Prostate gland (tissue), 2 donors: Measurements from ENCODE around the gene SFXN2. TPM values are rescaled to one million over a fixed set of nuclear protein-coding genes. Genes with fewer than 3 reads are reported as not detected.

Source experiments
- DNase-seq: peaks from one replicate; pipeline ENCODE4 v3.0.0-alpha.2; 2019; ENCODE audit warnings: low spot score
- H3K27ac ChIP-seq, 2 donors: fragments of 200-600 bp; sonication (generic); 2 replicates each; pipeline ENCODE4 v1.5.1; 2017 to 2019
- H3K27me3 ChIP-seq: fragments of 200-600 bp; sonication (generic); replicated peaks from 2 replicates; pipeline ENCODE4 v1.5.1; 2019; ENCODE audit not compliant: insufficient read depth
- H3K36me3 ChIP-seq, 2 donors: fragments of 200-600 bp; sonication (generic); 1 replicate in 1 of 2; 2 replicates in 1 of 2; pipeline versions ENCODE4 v1.5.1 to v1.8.1; 2017 to 2019
- H3K4me1 ChIP-seq: fragments of 200-600 bp; sonication (generic); replicated peaks from 2 replicates; pipeline ENCODE4 v1.5.1; 2019
- H3K4me3 ChIP-seq, 2 donors: fragments of 200-600 bp; sonication (generic); 2 replicates each; pipeline ENCODE4 v1.5.1; 2017 to 2019
- H3K9me3 ChIP-seq: fragments of 200-600 bp; sonication (generic); 2 replicates; pipeline ENCODE4 v1.5.1; 2017
- POLR2A ChIP-seq: fragments of 450-650 bp; IDR thresholded peaks from one replicate; pipeline ENCODE4 v1.6.1; 2016; ENCODE audit warnings: antibody characterized with exemption, mild to moderate bottlenecking
- POLR2AphosphoS5 ChIP-seq: sonication (generic); formaldehyde crosslinking; IDR thresholded peaks from one replicate; pipeline ENCODE4 v1.6.1; 2017; ENCODE audit warnings: antibody characterized with exemption
- WGBS: methylation state at CpG from one replicate; pipeline ENCODE4 v1.1.5; 2018; 5-methylcytosine and 5-hydroxymethylcytosine counted together
- intact Hi-C: fragments of 100-400 bp; cut with DNase I; formaldehyde crosslinking; loops from one replicate; pipeline ENCODE4 v1.14.2; 2022
- total RNA-seq, 2 donors: library from RNA; depleted of rRNA; stranded (reverse); fragments of >200 nt; gene quantifications; one replicate each; pipeline ENCODE4 v1.1.0, GENCODE V29; 2016
- TF ChIP-seq, protein P1 (sequence below), 4 experiments: fragments of 200-600 bp in 2 of 4; fragments of 450-650 bp in 2 of 4; sonication (generic) in 2 of 4; IDR thresholded peaks; 1 replicate in 3 of 4; 2 replicates in 1 of 4; pipeline ENCODE4 v1.5.1; 2016 to 2019; ENCODE audit warnings: antibody characterized with exemption in 4 of 4, mild to moderate bottlenecking in 2 of 4, moderate library complexity in 2 of 4

Gene SFXN2
- total RNA-seq, 2 donors from 2014 or later, result 16.4 to 26.6 TPM

DNA sequence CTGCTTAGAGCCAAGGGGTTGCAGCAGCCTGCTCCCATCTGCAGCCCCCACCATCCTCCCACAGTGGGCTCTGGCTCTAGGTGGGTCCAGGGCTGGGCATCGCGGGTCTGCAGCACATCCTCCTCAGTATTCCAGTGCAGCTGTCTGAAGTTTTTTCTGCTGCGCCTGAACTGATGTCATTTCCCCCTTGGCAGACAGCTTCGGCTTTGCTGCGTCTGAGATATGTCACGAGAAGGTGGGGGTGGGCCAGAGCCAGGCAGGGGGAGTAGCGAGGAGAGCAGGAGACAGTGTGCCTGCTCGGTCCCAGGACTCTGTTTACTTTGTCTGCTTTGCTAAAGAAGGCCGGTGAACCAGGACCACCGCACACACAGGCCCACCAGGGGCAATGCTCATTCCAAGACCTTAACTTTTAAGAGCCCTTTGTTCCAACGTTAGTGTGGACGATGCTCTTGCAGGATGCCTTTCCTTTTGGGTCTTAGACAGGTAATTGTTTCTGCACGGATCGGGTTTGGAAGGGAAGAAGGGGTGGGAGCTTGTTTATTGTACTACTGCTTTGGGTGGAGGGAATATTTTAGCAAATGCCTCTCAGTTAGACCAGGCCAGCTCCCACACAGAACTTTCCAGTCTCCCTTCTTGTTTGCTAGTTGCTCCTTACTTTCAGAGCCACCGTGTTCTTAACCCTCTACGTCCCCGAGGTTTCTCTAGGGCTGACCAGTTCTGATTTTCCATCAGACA lies 61.7 kb downstream of the SFXN2 start:
- 3% methylated on average over 17 of the region's 17 CpGs for WGBS
- intact Hi-C loops, result no loop called here
- no peaks in the 10 kb centered on the region for H3K27me3 ChIP-seq
- TF ChIP-seq POLR2AphosphoS5, result peak; percentile 51
- TF ChIP-seq POLR2A, result peak; percentile 36
- TF ChIP-seq, protein P1, sequence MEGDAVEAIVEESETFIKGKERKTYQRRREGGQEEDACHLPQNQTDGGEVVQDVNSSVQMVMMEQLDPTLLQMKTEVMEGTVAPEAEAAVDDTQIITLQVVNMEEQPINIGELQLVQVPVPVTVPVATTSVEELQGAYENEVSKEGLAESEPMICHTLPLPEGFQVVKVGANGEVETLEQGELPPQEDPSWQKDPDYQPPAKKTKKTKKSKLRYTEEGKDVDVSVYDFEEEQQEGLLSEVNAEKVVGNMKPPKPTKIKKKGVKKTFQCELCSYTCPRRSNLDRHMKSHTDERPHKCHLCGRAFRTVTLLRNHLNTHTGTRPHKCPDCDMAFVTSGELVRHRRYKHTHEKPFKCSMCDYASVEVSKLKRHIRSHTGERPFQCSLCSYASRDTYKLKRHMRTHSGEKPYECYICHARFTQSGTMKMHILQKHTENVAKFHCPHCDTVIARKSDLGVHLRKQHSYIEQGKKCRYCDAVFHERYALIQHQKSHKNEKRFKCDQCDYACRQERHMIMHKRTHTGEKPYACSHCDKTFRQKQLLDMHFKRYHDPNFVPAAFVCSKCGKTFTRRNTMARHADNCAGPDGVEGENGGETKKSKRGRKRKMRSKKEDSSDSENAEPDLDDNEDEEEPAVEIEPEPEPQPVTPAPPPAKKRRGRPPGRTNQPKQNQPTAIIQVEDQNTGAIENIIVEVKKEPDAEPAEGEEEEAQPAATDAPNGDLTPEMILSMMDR (IDR thresholded peaks at IDR 0.05), result no peak
- peaks cover 41% of the 10 kb centered on the region for H3K4me1 ChIP-seq
- peak overlapping the region; percentile 19 to 30 for H3K4me3 ChIP-seq
- H3K36me3 ChIP-seq, result no peaks in the 10 kb centered on the region
- H3K9me3 ChIP-seq, result no peaks in the 10 kb centered on the region
- H3K27ac ChIP-seq, result peak overlapping the region; percentile 93 to 95
- peak; percentile 76 for DNase-seq

DNA sequence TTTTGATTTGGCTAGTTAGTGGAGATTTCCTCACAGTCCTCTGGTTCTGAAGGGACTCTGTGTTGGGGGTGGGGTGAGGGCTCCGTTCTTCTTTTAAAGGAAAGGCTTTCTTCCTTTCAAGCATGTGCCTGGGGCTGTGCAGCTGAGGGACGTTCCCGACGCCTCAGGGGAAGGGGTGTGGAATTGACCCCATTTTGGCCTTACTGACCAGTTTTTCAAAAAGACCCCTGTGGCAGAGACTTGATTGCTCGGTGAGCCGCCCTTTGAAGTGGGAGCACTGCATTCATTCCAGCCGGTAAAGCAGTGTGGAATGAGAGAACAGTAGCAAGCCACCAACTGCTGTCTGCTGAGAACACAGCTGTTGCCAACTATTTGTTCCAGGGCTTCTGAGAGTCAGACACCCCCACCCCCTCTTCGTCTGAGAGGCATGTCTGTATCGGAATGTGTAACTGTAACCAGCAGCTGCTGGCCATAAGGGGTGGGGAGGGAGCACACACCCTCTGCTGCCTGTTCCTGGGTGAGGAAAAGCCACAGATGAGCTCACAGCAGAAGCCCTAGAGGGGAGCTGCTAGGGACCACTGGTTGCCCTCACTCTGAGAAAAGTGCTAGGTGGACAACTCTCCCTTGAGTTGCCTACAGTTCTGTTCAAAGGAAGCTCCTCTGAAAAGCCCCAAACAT lies 62.5 kb downstream of the SFXN2 start:
- intact Hi-C loops, result no loop called here
- no peaks in the 10 kb centered on the region for H3K9me3 ChIP-seq
- peak; percentile 34 for TF ChIP-seq POLR2A
- TF ChIP-seq, protein P1 (IDR thresholded peaks at IDR 0.05), result no peak
- TF ChIP-seq POLR2AphosphoS5, result peak; percentile 93
- H3K4me3 ChIP-seq, result peak overlapping the region; percentile 19 to 30
- H3K27ac ChIP-seq, result peak overlapping the region; percentile 93 to 95
- H3K36me3 ChIP-seq, result no peaks in the 10 kb centered on the region
- H3K4me1 ChIP-seq, result peaks cover 49% of the 10 kb centered on the region
- DNase-seq, result peak; percentile 93
- WGBS, result 4% methylated on average over 9 of the region's 9 CpGs
- H3K27me3 ChIP-seq, result no peaks in the 10 kb centered on the region

DNA sequence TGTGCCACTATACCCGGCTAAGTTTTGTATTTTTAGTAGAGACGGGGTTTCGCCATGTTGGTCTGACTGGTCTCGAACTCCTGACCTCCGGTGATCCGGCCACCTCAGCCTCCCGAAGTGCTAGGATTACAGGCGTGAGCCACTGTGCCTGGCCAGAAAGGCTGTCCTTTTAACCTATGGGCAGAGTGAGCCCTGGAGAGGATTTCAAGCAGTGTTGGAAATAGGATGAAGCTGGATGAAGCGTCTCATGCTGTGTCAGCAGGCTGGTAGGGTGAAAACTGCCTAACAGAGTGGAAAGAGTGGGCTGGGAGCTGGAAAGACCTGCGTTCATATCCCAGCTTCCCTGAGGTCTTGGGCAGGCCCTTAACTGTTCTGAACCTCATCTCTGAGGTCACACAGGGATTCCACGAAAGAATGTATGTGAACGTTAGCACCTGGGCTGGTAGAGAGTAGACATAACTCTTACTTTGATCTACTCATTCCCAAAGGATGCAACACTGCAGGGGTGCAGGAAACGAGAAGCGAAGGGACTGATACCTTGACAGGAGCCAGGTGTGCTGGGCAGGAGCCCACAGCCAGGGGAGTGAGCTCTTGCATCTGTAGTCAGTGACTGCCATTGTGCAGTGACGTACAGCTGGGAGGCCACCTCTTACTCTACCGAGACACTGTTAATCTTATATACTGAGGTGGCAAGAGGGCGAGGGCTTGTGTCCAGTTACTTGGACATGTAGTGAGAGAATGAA lies 63.4 kb downstream of the SFXN2 start:
- intact Hi-C loops, result no loop called here
- Histone ChIP-seq H3K9me3 (no peaks in the 10 kb centered on the region), H3K4me3 (no peak overlapping the region), H3K4me1 (peaks cover 56% of the 10 kb centered on the region), H3K36me3 (no peaks in the 10 kb centered on the region), H3K27ac (peak overlapping the region; percentile 93 to 95), H3K27me3 (no peaks in the 10 kb centered on the region)
- WGBS, result 76% methylated on average over 17 of the region's 17 CpGs
- no peak for TF ChIP-seq POLR2AphosphoS5
- TF ChIP-seq, protein P1 (IDR thresholded peaks at IDR 0.05), result no peak
- TF ChIP-seq POLR2A, result no peak
- DNase-seq, result no peak

DNA sequence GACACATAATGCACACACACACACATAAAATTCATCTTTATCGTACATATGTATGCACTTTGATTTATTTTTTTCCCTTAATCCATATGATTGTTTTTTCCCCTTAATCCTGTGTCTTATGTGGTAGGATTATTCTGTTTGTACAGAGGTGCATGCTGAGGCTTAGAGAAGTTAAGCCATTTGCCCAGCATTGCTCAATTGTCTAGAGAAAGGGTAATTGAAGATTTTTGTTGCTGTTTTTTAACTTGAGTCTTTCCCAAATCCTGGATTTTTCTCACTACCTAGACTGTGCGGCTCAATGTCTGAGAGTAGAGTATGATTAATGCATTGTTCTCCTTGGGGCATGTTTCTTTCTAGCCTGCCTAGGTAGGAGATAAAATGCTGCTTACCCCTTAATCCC lies 64.3 kb downstream of the SFXN2 start:
- WGBS, result 88% methylated on average over 2 of the region's 2 CpGs
- H3K27ac ChIP-seq, result peak overlapping the region; percentile 30 to 95
- TF ChIP-seq POLR2A (no peak), POLR2AphosphoS5 (no peak)
- TF ChIP-seq, protein P1 (IDR thresholded peaks at IDR 0.05), result no peak

More for the DNA sequence above, 64.3 kb downstream of the SFXN2 start:
- Histone ChIP-seq H3K27me3 (no peaks in the 10 kb centered on the region), H3K9me3 (no peaks in the 10 kb centered on the region), H3K36me3 (no peaks in the 10 kb centered on the region), H3K4me1 (peaks cover 65% of the 10 kb centered on the region), H3K4me3 (no peak overlapping the region)
- DNase-seq, result no peak
- intact Hi-C loops, result no loop called here
